HG03139 (cell line): ENCODE data around the gene FBXL7.

ENCODE experiments used
- ATAC-seq: cut with Tn5 transposase; IDR thresholded peaks from one replicate; pipeline ENCODE4 v1.9.1; 2021; ENCODE audit not compliant: unreplicated experiment

The FBXL7 gene

DNA sequence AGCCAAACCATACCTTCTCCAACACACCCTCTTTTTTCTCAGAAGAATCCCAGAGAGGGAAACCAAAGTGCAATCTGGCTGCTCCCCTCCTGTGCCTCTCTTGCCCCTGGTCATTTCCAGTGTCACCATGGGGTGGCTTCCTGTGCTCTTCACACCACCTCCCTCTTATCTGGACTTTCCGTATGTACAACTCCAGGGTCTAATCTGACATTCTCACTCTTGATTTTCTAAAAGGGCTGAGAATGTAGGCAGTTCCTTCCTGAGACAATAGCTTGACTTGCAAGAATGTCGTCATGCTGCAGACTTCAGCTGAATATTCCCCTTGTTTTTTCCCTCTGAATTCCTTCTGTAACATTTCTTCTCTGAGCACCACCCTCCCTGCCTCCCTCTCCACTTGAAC lies 110.2 kb downstream of the FBXL7 start:
- ATAC-seq, result no peak

DNA sequence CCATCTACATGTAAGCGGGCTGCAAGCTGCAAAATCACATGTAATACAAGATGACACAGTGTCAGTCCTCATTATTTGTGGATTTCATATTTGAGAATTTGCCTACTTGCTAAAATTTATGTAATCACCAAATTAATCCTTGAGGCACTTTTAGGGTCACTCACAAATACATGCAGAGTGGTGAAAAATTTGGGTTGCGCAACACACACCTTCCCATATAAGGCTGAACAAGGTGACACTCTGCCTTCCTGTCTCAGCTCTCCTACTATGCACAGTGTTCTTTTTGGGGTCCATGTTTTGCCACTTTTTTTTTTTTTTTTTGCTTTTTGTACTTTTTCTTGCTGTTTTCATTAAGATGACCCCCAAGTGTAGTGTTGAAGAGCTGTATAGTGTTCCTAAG lies 111.0 kb downstream of the FBXL7 start:
- no peak for ATAC-seq

DNA sequence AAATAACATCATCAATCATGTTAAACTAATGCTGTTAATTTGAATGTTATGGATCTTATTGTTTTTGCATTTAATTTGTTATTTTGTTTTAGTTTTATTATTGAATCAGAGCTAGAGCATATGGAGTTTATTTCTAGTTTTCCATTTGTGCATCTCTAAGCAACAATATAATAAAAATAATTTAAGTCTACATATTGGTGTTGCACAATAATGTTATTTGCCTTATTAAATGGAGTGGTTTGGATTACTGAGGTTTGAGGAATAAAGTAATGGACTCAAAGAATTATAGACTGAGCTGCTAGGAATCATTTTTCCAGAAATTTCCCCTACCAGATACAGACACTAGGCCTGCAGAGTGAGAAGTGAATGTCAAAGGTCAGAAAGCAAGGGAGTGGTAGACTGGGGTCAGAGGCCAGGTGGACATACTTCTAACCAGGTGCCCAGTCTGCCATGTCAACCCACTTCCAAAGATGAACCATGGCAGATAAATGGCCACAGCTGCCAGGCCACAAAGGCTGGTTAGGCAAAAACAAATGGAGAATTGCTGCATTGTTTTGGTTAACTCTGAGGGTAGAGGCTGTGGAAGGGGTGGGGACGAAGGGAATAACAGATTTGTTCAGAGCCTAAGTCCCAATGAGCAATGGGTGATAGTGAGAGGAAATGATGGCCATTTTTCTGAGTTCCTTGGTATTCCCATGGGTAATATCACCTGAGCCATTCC lies 113.1 kb downstream of the FBXL7 start:
- no peak for ATAC-seq

DNA sequence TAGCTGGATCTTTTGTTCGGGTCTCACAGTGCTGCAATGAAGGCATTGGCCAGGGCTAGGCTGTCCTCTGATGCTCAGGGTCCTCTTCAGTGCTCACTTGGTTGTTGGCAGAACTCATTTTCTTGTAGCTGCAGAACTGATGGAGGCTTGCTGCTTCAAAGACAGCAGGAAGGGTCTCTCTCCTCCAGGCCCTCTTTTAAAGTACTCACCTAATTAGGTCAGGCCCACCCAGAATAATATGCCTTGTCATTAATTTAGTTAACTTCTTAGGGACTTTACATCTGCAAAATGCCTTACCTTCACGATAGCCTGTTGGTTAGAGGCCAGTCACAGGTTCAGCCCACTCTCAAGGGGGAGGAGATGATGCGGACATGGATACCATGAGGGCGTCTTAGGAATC lies 114.7 kb downstream of the FBXL7 start:
- ATAC-seq, result no peak

DNA sequence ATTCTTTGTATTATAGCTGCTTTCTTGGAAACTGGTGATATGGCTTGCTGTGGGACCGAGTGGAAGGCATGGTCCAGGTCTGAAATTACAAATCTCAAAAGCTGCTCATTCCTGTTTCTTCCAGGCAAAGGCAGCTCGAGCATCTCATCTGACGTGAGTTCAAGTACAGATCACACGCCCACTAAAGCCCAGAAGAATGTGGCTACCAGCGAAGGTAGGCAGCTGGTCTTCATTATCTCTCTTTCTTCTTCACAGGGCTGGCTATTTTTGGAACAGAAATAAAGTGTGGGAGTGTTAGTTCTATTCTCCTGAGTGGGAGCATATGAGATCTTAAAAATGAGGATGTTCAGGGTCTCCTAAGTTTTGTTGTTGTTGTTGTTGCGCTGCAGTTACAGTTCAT lies 115.9 kb downstream of the FBXL7 start:
- ATAC-seq, result no peak

DNA sequence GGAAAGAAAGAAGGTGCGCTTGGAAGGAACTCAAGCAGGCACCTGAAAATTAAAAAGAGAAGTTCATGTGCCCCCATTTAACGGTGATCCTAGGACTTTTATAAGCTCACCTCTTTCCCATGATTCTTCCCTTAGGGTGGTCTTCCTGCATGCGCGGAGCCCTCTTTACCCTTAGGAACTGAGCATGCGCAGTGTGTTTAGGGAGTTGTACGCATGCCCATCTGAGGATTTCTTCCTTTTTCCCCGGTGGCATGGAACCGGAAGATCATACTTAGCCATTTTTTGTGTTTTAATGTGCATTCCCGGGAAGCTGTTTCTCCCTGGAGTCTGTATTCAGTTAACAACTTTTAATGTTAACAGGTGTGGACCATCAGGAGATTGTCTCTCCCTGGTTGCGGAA lies 119.0 kb downstream of the FBXL7 start:
- no peak for ATAC-seq

DNA sequence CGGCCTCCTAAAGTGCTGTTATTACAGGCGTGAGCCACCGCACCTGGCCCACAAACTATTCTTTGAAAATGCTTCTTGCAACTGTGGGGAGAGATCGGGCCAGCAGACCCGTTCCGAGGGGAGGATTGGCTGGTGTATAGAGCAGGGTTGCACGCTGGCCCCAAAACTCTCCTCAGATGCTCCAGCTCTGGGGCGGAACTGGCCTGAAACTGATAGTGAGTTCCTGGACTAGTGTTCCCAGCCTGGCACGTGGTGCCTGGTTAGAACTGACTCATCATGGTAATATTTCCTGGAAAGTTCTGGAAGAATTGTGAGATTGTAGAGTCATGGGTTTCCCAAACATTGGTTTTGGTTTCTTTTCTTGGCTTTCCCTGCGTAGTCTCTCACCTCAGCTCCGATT lies 120.5 kb downstream of the FBXL7 start:
- no peak for ATAC-seq

DNA sequence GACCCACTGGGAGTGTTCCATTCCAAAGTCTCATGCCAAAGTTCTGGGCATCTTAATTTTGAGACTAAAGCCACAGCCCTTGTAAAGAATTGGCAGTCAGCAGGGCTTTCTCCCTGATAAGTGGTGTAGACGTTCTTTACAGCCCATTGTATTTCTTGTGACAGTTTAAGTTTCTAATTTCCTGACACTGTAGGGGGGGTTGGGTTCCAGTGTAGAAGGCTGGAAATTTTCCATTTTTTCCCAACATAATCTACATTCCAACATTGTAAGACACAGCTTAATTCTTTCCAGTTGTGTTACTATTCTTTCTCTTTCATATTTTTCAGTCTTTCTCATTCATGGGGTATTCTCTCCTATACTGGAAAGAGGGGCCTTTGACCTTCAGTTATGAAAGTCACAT lies 121.1 kb downstream of the FBXL7 start:
- ATAC-seq, result no peak

DNA sequence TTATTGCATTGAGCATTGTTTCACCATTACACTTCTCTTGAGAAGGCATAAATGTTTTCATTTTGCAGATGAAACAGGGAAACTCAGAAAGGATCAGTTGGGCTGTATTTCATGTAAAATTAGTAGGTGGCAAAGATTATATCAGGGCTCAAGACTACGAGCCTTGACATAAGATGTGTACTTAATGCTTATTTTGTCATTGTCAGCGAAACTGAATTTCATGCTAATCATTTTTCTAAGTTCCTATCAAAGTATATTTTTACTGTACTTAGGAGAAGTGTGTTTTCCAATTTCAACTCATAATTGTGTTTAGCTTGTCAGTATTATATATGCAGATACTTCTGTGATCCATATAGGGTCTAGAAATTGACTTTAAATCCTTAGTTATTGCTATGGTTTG lies 123.8 kb downstream of the FBXL7 start:
- no peak for ATAC-seq

DNA sequence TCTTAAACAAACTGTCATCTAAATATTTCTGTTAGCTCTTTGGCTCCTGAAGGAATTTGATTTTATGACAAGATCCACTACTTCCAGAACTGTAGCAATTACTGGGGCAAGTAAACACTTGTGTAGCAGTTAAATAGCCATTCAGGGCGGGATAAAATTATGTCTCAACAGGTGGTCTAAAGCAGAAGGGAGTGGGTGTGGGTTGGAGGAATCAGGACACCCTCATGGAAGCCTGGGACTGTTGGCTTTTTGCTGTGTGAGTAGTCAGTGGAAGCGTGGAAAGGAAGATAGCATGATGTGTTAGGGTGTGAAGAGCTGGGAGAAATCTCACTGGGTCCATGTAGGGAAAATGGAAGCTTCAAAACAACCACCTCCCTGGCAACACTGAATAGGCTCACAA lies 127.1 kb downstream of the FBXL7 start:
- ATAC-seq, result no peak

DNA sequence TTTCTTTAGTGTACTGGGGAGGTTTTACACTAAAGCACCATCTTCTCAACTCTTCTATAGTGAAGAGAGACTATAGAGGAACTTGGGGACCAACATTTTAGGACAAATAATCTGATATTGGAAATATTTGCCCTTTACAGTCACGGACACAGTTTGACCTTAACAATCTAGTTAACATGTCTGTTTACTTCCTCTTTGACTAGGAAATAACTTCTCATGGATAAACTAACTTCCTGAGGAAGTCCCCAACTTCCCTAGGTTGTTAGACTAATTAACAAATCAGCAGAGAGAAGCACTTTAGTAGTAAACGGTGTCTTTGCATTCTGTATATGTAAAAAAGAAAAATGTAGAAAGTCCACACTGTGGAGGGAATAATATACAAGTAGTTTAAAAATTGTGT lies 127.7 kb downstream of the FBXL7 start:
- ATAC-seq, result no peak

DNA sequence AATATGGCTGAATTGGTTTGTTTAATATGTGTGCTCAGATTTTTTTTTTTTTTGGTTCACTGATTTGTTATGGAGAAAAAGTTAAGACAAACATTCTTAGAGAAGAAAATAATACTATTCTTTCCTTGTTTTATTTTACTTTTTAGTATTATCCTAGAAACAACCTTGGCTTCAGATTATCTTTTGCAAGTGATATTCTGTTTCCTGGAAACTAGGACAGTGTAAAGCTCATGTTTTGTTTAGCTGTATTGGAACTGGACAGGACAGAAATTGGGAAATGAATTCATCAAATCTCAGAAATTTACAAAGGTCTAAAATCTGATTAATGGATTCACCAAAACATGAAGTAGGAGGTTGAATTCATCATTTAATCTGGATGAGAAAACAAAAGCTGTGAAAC lies 130.5 kb downstream of the FBXL7 start:
- no peak for ATAC-seq

DNA sequence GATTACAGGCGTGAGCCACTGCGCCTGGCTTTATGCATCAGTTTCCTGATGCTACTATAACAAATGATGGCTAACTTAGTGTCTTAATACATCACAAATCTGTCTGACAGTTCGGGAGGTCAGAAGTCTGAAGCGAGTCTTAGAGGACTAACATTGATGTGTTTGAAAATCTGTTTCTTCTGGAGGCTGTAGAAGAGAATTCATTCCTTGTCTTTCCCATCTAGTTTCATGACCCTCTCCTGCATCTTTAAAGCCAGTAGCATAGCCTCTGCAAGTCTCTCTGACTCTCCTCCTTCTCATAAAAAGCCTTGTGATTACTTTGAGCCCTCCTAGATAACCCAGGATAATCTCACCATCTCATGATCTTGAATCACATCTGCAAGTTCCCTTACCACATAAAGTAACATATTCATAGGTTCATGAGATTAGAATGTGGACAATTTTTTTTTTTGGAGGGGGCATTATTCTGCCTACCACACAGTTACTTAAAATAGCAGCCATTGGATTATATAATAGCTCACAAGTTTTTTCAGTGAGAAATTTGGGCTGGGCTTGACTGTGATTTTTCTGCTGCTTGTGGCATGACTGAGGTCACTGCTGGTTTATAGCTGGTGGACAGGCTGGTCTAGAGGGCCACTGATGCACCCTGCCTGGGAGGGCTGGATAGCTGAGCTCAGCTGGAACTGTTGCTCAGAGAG lies 134.8 kb downstream of the FBXL7 start:
- ATAC-seq, result no peak

DNA sequence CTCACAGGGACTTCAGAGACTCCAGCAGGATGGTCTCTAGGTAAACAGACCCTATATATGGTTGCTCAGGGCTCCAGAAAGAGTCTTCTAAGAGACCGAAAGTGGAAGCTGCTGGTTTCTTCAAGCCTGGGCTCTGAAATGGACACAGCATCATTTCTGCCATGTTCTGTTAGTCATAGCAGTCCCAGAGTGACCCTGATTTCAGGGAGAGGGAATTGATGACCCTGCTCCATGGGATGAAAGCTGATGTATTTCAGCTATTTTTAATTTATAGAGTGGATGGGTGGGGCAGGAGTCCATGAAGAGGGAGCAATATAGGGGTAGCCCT lies 135.3 kb downstream of the FBXL7 start:
- no peak for ATAC-seq

DNA sequence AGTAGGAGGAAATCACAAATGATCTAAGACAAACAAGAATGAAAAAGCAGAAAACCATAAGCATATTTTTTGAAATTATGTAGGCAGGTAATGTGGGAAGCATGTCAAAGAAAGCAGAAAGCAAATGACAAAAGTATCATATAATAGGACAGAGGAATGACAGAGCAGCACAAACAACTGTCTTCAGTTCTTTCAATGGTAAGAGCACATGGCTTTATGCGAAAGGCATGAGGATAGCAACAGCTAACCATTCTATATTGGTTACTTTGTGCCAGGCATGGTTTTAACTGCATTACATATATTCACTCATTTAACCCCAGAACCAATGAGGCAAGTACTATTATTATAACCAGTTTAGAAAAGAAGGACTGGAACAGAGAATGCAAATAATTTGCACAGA lies 137.4 kb downstream of the FBXL7 start:
- no peak for ATAC-seq

DNA sequence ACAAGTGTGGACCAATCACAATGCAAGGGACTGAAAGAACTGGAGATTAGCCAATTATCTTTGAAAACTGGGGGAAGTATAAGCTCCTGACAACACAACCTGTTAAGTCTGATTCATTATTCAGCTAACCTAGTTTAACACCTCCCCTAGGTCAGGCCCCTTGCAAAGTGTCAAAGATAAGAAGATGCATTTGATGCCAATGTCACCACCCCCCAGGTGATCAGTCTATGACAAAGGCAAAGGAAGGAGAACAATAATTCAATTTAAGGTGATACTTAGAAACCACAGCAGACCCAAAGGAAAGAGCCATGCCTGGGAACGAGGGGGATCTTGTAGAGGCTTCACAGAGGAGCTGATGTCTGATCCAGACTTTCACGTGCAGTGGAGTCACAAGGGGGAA lies 137.9 kb downstream of the FBXL7 start:
- ATAC-seq, result no peak

DNA sequence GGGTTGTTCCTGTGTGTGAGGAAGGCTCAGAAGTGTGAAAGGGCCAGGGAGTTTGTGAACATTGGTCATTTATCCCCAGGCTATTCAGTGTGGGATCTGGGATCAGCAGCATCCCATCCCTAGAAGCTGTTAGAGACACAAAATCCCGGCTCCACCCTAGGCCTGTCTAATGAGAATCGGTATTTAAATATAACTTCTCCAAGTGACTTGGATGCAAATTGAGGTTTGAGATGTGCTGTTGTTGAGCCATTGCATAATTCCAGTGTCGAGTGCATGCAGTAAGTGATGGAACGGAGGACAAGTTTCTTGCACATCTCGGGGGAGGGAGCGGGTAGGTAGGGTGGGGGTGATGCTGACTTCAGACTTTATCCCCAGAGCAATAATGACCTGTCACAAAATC lies 138.3 kb downstream of the FBXL7 start:
- no peak for ATAC-seq

DNA sequence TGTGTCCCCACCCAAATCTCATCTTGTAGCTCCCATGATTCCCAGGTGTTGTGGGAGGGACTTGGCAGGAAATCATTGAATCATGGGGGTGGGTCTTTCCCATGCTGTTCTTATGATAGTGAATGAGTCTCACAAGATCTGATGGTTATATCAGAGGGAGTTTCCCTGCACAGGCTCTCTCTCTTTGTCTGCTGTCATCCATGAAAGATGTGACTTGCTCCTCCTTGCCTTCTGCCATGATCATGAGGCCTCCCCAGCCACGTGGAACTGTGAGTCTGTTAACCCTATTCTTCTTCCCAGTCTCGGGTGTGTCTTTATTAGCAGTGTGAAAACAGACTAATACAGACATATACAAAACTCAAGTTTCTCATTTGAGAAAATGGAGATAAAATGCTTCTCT lies 139.3 kb downstream of the FBXL7 start:
- ATAC-seq, result no peak

DNA sequence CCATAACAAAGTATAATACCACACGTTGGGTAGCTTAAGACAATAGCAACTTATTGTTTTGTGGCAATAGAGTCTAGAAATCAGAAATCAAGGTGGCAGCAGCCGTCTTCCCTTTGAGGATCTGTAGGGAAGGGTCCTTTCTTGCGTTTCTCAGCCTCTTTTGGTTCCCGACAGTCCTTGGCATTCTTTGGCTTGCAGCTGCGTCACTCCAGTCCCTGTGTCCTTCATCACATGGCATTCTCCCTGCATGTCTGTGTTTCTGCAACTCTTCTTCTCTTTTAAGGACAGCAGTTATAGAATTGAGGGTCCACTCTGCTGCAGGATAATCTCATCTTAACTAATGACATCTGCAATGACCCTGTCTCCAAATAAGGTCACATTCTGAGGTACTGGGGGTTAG lies 140.1 kb downstream of the FBXL7 start:
- no peak for ATAC-seq

DNA sequence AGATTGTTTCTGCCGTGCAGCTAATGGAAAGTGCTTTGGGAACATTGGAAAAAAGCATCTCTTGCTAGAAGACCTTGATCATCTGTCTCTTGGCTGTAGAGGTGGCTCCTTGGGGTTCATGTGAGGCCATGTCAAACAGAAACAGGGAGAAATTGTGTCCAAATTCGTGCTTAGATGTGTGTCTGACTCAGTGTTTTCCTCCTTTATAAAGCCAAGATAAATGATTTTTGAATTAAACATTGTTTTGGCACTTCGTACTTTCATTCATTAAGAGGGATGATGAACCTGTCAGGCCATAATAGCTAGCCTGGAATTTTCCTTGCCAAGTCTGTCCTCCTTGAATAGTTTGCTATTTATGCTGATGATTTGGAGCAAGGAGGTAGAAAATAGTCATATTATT lies 143.8 kb downstream of the FBXL7 start:
- ATAC-seq, result no peak

DNA sequence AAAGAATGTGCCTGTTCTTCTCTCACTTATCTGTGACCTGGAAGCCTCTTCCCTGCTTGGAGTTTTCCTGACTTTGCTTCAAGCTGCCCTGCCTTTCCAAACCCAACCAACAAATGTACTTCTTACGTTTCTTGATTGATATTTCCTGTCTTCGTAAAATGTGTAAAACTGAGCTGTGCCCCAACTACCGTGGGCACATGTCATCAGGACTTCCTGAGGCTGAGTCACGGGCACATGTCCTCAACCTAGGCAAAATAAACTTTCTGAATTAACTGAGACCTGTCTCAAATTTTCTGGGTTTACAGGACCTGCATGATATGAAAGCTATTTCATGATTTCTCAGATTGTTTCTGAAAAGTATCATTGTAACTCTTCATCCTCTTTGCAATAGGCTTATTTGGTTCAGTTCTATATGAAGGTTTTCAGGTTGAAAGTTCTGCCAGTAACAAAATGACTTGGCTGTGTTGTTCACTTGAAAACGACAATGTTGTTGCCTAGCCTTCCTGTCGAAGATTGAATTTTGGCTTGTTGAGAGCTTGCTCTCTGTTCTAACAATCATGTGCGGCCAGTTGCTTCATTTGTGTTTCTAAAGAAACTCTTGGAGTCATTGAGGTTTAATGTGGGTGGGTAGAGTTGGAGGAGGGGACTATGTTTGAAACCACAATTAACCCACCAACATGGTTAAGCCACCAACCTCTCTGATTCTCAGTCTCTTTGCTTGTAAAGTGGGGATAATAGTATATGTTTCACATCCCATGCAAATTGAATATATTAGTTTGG lies 145.6 kb downstream of the FBXL7 start:
- ATAC-seq, result no peak

DNA sequence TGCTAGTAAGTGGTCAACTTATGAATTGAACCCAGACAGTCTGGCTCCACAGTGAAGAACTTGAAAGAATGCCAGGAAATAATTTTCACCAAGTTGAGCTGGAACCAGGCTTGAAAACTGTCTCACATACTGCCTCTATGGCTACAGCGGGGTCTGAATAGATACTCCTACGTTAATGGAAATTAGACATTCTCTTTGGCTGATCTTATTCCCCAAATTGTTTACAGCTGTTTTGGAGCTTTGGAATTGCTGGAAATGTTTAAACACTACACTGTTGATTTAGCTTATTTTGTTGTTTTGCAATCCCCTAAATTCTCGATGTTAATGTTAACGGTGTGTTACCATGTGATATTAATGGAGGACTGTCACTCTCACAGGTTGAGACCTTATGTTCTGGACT lies 146.4 kb downstream of the FBXL7 start:
- ATAC-seq, result no peak
